Germinal center (tissue), 1 donor: ENCODE measurements around the gene AQP12A.
"Not testable (repeated sequence)": the region's sequence is repeated elsewhere in the genome, so short reads cannot be mapped to it uniquely, and the experiment has no call there.

Experiments used
- DNase-seq: peaks from one replicate; pipeline ENCODE4 v3.0.0; 2012; ENCODE audit warnings: mixed read lengths, low spot score

Gene AQP12A

DNA sequence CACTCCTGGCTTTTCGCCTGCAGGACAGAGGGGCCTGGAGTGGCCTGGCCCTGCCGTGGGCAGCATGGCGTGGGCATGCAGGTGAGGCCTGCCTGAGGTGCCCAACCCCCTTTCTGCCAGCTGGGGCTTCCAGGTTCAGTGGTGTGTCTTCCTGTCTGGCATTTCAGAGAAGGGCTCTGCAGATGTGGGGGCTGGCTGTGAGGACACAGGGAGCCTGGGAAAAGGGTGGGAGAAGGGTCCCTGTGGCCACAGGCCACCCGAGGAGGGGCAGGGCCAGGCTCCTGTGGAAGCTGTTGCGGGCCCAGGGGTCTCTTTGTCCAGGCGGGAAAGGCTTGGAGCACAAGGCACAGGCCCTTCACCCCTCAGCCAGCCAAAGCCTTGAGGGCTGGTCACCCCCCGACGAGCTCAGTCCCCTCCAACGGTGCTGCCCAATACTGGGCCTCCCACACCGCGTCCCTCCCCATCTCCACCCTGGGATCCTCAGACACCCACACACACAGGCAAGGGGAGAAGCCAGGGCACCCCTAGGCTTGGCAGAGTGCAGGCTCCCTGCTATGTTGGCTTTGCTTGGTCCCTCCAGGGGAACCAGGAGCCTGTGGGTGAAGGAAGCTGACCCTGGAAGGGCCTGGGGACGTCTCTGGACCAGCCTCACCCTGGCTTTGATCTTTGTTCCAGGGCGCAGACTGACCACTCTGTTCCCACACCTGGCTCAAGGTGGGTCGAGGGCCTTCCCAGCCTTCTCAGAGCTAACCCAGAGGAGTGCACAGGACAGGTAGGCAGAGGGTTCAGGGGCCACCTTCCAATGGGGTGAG, 3.7 kb upstream of the AQP12A start:
- no peak for DNase-seq

DNA sequence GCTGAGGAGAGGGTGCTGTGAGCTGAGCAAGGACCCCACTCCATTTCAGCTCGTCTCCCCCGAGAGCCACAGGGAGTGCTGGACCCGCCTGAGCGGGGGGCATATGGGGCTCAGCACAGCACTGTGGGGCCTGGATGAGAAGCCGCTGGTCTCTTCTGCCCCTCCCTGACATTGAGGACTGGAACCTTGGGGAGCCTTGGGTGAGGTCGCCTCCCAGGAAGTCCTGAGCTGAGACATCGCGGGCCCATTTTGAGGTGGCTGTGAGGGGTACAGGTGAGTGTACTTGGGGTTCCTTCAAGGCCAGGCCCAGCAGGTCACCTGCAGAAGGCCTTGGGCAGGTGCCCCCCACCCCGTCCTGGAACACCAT, 3.1 kb upstream of the AQP12A start:
- DNase-seq: no peak

GRCh38 chr2:240689975-240690374, 1.7 kb upstream of the AQP12A start:
- DNase-seq: no peak

DNA sequence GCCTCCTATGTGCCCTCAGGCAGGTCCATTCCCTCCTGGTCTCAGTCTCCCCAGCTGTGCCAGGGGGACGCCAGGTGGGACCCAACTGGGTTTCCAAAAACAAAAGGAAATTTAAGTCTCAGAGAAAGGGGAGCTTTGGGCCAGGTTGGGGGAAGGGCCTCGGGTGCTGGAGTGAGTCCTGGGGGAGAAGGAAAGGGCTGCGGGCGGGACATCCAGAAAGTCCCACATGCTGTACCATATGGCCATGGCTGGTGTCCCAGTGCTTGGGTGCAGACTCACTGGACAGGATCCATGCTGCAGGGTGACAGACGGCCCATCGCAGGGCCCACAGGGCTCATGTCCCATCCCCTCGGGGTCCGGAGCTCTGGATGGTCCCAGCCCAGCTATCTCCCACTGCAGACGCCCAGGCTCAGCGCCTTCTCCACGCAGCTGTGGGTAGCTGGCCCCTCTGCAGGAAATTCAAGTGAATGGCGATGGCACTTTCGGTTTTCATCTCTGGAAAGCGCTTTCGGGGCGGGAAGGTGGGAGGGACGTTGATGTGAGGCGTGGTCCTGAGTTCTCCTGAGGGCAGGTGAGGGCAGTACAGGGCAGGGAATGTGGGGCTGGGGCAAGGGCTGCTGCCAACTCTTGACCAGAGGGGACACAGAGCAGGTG, 1.1 kb upstream of the AQP12A start:
- not testable (repeated sequence) for DNase-seq

DNA sequence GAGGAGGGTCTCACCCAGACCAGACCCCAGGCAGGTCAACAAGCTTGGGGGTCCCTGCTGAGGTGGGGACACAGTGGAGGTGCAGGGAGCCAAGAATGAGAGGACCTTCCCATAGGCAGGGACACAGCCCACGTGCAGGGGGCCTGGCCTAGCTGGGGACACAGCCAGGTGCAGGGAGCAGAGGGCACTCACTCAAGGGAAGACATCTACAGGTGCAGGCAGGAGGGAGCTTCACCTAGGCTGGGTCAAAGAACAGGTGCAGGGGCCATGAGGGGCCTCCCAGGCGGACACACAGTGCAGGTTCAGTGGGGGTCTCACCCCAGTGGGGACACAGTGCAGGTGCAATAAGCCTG, 615 bp upstream of the AQP12A start:
- DNase-seq: not testable (repeated sequence)

DNA sequence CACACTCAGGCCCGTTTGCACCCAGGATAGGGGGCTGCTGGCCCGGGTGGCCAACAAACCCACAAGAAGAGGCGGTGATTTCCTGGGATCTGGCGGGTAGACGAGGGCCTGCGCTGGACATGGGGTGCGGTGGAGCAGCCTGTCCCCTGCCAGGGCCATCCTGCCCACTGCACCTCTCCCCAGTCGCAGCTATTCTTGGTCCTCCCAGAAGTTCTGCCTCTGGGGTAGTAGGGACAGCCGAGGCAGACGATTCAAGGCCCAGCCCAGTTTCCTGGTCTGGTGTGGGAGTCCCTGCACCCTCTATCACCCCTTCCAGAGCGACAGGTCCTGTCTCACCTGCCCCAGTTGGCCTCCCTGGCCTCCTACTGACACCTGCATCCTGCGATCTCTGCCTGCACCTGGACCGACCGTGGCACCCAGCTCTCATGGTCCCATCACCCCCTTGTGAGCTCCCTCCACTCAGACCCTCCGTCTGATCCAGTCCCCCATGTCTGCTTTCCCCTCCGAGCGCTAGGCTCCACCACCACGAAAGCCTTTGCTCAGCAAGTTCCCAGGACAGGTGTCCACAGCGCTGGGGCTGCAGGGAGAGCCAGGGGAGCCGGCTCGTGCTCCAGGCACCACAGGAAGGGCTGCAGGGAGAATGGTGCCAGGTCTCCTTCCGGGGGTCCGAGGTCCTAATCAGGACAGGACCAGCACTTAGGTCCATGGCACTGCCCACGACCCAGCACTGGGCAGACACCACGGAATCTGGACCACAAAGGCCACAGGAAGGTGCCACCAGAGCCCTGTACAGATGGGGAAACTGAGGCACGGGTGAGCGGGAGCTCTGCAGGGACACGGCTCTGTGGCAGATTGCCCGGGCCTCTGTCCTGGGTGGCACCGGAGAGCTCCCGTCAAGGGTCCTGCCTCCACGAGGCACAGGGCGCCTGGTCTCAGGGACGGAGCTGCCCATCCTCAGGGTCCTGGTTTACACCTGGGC, 1.2 kb downstream of the AQP12A start:
- DNase-seq: not testable (repeated sequence)

DNA sequence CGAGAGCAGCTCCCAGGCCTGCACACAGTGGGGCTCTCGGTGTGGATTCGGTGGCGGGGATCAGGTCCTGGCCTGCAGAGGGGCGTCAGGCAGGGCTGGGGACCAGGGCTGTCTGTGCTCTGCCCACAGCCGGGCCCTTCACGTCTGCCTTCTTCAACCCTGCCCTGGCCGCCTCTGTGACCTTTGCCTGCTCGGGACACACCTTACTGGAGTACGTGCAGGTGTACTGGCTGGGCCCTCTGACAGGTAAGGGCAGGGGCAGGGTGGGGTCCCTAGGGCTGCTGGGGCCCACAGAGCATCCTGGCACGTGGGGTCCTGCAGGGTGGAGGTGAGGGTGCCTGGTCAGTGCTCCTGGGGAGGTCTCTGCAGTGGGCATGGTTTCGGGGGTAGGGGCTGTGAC, 2.6 kb downstream of the AQP12A start:
- DNase-seq: not testable (repeated sequence)

DNA sequence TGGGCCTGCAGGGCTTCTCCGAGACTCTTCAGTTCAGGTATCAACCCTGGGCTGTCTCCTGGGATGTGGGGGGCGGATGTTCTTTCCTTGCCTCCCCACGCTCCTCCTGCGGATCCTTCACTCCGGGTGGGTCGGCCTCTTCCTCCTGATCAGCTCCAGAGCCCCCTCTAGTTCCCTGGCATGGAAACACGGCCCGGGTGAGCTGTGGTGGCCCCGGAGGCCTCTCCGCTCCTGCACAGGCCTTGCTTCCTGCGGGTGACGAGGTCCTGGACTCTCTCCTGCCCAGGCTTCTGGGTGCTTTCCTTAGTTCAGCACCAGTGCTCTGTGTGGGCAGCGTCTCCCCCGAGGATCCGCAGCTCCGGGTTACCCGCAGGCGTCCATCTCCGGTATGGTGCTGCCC, 3.9 kb downstream of the AQP12A start:
- not testable (repeated sequence) for DNase-seq

GRCh38 chr2:240696469-240696868, 4.8 kb downstream of the AQP12A start:
- DNase-seq: not testable (repeated sequence)

- not testable (repeated sequence) for DNase-seq
Measured at GRCh38 chr2:240698852-240699561, 7.3 kb downstream of the AQP12A start.

DNA sequence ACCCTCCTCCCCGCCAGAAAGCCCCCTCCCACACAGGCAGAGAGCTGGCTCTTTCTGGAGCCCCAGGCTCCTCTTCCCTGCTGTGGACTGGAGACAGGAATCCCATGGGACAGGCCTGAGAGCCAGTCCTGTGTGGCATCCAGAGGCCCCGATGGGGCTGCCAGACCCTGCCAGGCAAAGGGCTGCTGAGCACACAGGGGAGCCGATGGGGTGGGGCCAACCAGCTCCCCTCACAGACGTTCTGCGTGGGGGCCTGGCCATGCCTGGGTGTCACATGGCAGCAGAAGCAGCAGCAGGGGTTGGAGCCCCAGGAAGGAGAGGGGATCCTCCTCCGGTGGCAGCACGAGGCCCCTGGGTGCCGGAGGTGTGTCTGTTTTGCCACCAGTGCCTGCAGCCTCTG, 8.2 kb downstream of the AQP12A start:
- not testable (repeated sequence) for DNase-seq

- not testable (repeated sequence) for DNase-seq
Measured at GRCh38 chr2:240700616-240701015, 8.9 kb downstream of the AQP12A start.

DNA sequence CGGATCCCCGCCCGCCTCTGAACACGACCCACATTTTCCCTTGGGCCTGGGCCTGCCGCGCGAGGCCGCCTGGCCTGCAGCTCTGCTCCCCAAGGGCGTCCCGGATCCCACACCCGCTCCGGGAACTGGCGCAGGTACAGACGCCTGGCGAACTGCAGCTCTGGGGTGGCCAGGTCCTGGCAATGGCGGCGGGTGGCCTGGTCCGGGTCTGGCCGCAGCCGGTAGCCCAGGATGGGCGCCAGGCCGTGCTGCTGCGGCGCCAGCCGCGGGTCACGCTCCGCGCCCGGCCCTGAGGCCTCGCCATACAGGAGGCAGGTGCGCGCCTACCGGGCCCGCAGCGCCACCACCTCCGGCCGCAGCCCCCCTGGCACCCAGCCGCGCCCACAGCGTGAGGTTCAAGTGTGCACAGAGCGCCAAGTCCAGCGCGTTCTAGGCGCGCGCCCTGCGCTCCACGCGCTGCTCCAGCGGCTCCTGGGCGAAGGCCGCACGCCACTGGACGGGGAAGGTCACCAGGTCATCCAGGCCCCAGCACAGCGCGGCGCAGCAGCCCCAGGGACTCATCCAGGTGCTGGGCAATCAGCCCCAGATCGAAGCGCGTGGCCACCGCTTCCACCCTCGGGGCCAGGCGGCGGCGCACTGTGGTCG, 9.5 kb downstream of the AQP12A start:
- no peak for DNase-seq

GRCh38 chr2:240701736-240702639, 10.3 kb downstream of the AQP12A start:
- DNase-seq: no peak

GRCh38 chr2:240702640-240703011, 11.0 kb downstream of the AQP12A start:
- no peak for DNase-seq

- no peak for DNase-seq
Measured at GRCh38 chr2:240703417-240704341, 12.0 kb downstream of the AQP12A start.

DNA sequence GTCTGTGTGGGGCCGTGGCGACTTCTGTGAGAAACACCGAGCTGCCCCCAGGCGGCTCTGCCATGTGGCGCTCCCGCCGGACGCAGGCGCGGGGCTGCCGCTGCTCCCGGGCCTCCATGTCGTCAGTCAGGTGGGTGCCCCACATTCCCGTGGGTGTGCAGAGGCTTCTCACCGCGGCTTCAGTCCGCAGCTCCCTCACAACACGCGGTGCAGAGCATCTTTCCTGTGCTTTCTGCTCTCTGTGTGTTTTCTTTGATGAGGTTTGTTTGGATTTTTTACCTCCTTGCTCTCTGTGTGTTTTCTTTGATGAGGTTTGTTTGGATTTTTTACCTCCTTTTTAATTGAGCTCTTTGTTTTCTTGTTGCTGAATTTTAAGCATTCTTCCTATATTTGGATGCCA, 13.0 kb downstream of the AQP12A start:
- DNase-seq: no peak

GRCh38 chr2:240705204-240705791, 13.6 kb downstream of the AQP12A start:
- no peak for DNase-seq
